Endothelial cell of hepatic sinusoid (primary cell): ENCODE measurements around the gene PKN2.

Source experiments
- in situ Hi-C: cut with HindIII; loops from 2 replicates; pipeline ENCODE4 v1.10.0; 2017; ENCODE audit warnings: low sequenced_read_pairs

Gene PKN2

DNA sequence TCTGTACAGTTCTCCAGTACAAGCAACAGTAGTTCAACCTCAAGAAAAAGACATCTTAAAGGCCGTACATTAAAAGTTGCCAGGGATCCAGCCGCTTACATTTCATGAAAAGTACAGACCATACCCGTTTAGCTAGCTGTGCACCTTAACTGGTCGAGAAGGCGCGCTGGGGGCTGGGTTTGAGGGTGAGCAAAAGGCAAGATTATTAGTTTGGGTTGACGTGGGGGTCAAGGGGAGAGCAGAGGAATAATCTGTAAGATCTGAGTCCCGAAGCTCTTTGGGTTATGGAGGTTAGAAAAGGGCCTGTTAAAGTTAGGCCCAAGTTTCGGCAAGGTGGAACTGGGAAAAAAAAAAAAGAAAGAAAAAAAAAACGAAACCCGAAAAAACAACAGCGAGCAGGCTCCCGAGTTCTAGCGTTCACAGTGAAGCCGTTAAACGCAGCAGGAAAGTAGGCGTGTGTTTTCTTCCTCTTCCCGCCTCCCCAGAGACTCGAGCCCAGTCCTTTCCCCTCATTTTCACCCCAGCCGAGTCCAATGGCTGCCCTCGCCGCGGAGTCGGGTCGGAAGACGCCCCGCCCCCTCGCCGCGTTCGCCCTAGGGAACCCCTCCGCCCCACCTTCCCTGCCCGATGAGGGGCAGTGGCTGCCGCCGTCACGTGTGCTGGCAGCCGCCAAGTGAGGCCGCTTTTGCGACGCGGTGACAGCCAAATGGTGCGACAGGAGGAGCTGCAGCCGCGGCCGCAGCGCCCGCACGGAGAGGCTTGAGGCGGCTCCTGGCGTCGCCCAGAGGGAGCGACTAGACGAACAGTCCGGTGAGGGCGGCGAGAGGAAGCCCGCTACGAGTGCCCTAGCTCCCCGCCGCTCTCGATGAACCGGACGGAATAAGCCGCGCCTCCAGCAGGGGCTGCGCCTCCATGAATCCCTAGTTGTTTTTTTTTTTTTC is at the start of gene PKN2:
PKN2 (plus strand) TSS at position 733 of the 941 bp plus-strand sequence. CDS start 308 bp downstream, outside the sequence.
- in situ Hi-C loops = no loop called here

DNA sequence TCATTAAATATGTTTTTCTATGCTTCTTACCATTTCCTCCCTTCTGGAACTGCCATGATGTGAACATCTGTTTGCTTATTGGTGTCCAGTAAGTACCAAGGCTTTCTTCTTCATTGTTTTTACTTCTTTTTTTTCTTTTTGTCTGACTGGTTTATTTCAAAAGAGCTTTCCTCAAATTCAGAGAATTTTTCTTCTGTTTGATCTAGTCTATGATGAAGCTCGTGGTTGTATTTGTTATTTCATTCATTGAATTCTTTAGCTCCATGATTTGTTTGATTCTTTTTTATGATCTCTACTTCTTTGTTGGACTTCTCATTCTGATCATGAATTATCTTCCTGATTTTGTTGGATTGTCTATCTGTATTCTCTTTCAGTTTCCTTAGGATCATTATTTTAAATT is 49.5 kb upstream of the PKN2 start:
- in situ Hi-C loops = no loop called here

DNA sequence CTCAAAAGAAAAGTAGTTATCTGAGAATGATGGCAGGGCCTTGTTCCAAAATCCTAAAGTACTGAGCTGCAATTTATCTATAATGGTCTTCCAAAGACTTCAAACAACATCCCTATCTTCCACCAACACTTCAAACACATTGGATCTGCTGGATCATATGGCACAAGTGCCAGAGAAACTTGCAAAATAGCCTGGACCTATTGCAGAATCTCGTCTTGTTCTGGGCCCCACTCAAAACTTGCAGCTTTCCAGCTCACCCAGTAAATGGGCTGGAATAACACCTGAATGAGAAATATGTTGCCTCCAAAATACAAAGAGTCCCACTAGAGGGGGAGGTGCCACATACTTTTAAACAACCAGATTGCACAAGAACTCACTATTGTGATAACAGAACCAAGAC is 44.0 kb upstream of the PKN2 start:
- in situ Hi-C loops = loop anchor here (10.0 kb wide), 1 partner anchor 315 kb away; no protein-coding TSS in a partner anchor

DNA sequence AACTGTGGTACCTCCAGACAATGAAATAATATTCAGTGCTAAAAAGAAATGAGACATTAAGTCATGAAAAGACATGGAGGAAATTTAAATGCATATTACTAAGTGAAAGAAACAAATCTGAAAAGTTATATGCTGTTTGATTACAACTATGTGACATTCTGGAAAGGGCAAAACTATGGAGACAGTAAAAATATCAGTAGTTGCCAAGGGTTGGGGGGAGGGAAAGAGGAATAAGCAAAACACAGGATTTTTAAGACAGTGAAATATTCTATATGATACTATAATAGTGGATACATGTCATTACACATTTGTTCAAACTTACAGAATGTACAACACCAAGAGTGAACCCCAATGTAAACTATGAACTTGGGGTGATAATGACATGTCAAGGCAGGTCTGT is 38.2 kb upstream of the PKN2 start:
- in situ Hi-C loops = loop anchor here (10.0 kb wide), 1 partner anchor 321 kb away; no protein-coding TSS in a partner anchor

DNA sequence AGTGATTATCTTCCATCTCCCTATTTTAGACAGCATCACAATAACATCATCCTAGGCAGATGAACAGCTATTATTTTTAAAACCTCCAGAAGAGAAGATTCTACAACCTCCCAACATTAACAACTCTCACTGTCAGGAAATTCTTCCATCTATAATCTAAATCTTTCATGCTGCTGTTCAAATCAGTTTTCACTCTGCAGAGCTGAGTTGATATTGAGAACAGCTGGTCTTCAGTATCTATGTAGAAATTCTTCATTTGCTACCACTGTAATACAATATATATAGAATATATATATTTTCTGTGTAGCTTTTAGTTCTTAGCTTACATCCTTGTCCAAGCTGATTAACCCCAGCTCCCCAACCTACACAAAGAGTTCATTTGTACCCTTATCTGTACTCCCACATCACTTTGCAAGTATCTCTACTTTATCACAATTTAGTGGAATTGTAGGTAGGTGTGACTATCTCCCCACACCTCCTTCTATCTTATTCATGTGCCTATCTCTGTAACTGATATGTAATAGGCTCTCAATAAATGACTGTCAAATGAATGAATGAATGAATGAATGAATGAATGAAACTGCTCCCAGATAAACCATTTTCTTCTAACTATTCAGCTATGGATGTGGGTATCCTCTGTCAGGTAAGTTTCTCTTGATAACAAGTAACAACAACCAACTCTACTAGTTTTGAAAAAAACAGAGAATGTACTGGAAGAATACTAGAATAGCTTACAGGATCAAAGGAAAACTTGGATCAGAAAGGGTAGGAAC is 37.4 kb upstream of the PKN2 start:
- in situ Hi-C loops = loop anchor here (10.0 kb wide), 1 partner anchor 322 kb away; no protein-coding TSS in a partner anchor

DNA sequence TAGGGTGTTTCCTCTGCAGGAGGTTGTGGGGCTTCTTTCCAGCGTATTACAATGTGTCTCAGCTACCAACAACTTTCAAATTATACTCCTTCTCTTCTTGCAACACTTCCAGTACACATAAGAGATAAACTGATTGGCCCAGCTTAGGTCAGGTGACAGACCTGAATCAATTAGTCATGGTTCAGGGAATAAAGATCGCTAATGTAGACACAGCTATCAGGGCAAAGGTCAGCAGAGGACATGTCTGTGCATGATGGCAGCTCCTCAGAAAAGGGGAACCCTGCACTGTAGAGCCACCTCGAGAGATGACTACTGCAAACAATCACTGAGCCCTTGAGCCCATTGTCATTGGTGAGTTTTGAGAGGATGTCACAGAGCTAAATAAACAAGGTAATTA is 36.8 kb upstream of the PKN2 start:
- in situ Hi-C loops = loop anchor here (10.0 kb wide), 1 partner anchor 322 kb away; no protein-coding TSS in a partner anchor

DNA sequence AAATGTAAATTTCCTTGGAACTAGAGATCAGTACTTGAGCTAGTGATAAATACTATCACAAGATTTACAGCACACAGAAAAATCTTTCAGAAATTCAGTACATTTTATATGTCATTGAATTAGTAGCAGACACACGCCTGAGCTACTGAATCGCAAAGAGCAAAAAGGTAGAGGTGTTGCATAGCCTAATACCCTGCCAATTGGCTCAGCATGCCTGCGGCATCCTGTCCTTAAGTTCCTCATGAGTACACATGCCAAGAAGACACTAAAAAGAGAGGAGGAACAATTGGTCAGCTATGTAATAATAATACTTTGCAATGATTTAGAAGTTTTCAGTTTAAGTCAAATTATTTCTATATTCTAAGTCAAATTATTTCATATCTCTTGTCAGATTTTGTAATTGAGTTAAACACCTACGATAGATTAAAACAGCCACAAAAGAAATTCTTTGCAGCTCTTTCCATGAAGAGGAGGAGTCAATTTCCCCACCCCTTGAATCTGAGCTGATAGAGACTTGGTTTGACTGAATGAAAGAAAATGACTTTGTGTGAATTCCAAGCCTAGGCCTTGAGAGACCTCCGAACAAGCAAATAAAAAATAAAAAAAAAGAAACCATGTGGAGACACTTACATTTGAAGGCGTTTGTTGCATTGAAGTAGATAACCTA is 36.2 kb upstream of the PKN2 start:
- in situ Hi-C loops = loop anchor here (10.0 kb wide), 1 partner anchor 323 kb away; no protein-coding TSS in a partner anchor

DNA sequence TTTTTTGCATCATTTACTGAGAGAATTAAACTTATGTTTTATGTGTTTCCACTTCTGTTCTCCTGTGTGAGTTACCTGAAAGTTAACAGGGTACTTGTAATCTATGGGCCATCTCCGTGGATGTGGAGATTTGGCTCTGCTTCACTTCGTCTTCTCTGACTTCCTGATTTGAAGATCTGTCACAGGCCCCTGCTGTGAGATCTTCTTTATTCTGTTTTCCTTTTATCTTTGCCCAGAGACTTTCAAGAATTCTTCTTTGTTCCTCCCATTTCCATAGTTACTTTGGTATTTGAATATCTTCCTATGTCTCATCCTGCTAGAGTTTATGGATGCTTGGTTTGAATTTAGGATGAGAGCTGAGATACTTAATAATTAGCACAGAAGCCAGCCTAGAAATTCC is 35.4 kb upstream of the PKN2 start:
- in situ Hi-C loops = loop anchor here (10.0 kb wide), 1 partner anchor 324 kb away; no protein-coding TSS in a partner anchor

DNA sequence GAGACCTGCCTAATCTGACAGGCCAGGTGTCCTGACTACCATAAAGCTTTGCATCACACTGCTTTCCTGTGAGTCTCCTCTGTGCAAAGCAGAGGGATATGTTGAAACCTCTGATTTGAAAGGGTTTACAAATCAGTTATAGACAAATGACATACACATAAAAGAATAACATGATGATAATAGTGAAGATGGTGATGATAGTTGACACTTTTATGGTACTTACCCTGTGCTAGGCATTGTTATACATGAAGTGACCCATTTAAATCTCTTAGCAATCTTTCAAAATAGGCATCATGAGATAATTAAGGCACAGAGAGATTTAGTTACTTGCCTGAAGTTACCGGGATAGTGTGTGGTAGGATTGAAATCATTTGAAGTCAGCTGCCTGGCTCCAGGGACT is 34.1 kb upstream of the PKN2 start:
- in situ Hi-C loops = loop anchor here (10.0 kb wide), 1 partner anchor 325 kb away; no protein-coding TSS in a partner anchor

DNA sequence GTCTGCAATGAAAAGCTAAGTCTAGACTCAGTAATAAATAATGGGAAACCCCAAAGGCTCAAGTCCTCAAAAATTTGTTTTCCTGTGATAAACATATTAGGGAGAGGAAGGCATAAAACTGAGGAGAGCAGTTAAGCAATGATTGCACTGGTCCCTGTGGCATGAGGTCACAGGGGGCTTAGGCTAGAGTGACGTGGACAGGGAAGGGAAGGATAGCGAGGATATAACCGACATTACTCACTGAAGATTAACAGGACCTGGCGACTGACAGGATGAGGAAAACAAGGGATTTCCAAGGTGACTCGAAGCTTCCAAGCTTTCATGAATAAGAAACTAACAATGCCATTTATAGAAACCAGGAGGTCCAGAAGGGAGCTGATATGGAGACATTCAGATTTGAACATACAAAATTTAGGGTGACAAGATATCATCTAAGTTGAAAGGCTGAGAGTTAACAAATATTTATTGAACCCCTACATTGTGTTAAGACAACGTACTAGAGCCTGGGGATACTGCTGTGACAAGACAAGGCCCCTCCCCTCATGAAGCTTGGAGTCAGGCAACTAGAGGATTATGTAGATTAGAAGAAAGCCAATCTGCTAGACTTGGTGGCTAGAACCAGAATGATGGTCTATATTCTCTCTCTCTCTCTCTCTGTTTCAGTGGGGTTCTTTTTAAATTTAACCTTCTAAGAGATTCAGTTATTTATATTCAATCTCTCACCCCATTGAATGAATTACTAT is 33.2 kb upstream of the PKN2 start:
- in situ Hi-C loops = no loop called here

DNA sequence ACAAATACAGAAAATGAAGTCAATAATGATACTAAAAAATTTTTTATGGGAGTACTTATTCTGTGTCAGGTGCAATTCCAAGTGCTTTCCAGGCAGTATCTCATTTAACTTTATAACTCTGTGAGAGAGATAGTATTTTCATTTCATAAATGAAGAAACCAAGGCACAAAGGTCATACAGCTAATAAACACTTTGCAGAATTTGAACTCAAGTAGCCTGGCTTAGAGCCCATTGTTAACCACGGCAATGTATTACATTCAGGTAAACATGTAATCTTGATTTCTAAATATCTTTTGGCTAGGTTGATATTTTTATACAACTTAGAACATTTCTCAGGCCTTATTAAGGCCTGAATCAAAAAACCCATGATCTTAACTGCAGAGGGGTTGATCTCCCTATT is 28.9 kb upstream of the PKN2 start:
- in situ Hi-C loops = no loop called here

DNA sequence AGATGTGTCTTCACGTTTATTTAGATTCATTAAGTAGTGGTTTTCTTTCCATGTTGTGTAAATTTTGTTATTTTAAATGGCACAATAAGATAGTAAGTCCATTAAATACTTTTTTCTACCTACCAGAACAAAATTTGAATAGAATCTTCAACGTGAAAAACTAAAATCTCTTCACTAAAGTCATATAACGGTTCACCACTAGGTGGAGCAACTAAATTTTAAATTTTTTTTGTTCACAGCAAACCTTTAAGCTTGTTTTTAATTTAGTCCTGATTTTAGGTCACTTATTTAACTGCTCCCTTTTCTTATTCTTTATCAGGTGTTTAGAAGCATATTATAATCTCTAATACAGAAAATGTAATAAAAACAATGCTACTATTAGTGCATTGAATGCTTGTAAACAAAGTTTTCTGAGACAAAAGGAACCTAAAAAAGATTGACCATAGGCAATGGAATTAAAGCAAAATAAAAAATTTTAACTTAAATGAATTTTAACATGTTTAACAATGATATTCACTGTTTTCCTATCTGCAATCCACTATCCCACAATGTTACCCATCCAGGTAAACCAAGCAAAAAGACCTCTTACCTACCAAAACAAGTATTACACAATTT is 28.3 kb upstream of the PKN2 start:
- in situ Hi-C loops = no loop called here

DNA sequence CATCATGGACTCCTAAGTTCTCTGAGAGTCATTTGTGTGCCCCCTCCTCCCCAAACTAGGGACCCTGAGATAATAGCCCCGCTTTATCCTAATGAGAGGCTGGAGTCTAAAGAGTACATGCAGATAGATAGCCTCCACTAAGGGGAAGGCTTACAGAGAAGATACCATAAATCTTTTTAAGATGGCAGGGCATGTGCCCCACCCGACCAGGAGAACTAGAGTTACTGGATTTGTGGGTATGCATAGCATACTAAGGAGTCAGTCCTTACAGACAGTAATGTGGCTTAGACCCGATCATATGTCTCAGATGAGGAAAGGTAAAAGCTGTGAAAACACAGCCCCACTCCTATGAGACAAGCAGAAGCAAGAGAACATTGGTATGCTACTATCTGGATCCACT is 25.7 kb upstream of the PKN2 start:
- in situ Hi-C loops = no loop called here

DNA sequence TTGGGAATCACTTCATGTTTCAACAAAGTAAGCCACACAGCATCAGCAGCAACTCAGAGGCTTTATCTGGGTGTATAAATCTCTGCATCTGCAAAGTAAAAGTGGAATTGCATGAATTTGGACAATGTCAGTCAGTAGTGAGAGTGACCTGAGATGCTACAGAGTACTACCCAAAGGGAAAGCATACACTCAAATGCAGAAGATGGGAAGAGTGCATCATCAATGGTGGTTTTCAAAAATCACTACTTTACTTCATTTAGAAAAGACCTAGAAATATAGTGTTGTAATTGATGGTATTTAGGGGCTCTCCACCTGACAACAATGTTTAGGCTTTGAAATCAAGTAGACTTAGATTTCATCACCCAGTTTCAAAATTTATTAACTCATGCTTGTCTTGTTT is 24.5 kb upstream of the PKN2 start:
- in situ Hi-C loops = no loop called here

DNA sequence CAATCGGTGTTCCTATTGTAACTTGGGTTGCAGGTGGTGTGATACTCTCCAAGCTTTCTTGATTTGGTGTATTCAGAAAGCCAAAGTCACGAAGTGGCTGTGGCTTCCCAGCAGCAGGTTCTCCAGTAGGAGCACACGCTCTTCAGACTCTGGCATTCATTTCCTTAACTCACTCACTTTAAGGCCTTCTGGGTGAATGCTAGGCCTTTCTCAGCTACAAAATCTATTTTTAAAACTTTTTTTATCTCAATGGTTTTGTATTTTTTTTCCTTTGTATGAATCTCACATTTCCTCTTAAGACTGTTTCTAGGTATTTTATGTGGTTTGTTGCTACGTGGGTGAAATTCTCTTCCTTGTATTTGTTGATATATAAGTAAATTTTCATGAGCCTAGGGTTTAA is 22.9 kb upstream of the PKN2 start:
- in situ Hi-C loops = no loop called here

DNA sequence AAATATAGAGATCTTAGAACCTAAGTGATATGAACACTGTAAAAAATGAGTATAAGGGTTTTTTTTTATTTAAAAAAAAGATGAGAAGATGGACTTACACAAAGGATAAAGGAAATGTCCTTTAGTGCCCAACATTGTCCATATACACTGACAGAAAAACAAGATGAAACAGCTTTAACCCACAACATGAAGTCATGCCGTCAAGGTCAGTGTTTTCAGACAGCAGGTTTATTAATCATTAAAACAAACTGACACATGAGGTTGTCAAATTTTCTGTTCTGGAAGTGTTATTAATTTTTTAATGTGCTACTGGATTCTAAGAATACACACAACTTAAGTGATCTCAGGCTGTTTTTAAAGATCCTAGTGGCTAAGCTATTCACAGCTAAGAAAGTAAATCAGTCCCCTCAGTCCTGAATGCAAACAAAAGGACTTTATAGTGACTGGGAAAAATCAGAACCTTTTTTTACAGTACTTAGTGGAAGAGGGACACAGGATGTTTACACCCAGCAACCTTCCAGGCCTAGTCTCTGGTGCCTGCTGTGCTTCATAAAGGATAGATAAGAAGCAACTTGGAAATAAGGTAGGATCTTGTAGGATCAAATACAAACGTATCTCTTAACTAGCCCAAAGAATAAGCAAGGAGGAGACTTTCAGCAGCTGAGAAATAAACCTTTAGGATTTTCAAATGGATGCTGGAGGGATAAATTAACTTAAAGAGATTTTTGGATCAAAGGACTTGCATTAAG is 21.9 kb upstream of the PKN2 start:
- in situ Hi-C loops = no loop called here

DNA sequence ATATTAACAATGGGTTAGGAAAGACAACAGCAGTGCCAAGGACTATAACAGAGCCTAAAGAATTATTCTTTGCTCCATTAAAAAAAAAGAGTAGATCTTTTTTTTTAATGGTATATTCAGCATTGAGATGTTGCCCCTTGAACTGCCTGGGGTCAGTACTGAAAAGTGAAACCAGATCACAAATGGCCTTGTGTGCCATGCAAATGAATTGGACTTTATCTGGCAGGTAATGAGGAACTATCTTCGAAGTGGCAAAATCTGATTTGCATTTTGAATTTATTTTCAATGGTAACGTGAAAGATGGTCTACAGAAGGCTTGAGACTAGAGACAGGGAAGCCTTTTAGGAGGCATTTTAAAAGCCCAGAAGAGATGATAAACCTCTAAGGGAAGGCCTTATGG is 21.4 kb upstream of the PKN2 start:
- in situ Hi-C loops = no loop called here

DNA sequence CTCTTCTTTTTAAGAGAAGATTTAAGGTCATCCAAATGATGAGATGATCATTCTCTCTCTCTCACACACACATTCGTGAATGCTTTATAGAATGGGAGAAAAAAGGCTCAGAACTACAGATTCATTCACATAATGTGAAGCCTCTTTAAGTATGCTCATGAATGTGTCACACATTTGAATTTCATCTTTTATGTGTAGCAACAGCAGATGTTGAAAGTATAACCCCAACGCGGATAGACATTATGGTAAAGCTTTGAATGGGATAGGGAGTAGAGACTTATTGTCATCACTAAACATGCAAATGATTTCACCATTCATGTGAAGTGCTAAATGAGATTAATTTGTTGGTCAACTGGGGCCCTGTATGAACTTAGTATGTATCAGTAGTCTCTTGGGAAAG is 15.7 kb upstream of the PKN2 start:
- in situ Hi-C loops = no loop called here

DNA sequence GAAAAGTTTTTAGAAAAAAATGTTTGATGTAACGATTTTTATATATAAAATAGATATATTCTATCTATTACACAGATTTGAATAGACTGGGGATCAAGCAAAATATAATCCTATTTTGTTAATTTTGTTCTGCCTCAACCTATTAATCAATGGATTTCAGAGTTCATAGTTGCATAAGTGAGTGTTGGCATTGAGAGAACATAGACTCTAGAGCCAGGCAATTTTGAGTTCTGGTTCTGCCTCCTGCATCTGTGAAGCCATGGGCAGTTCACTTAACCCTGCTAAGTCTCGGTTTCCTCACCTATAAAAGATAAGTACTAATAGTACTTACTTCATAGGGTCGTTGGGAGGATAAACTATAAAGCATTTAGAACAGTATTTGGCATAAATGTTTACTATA is 13.6 kb upstream of the PKN2 start:
- in situ Hi-C loops = no loop called here
